T47D (cell line): ENCODE data around the gene A3GALT2.

ENCODE experiments used
- DNase-seq, 2 experiments: peaks; one replicate each; pipeline versions ENCODE4 v3.0.0 to v3.0.0-alpha.2; 2011 to 2012; ENCODE audit warnings: low read depth in 1 of 2, low spot score in 1 of 2
- JUND ChIP-seq: IDR thresholded peaks from 2 replicates; pipeline ENCODE4 v1.6.1; 2012; ENCODE audit warnings: low read depth
- in situ Hi-C: cut with HindIII; loops from 2 replicates; pipeline ENCODE4 v1.10.0; 2016; ENCODE audit warnings: low sequenced_read_pairs, low pct_unique_long_range_greater_than_20kb

The A3GALT2 gene

GRCh38 chr1:33347650-33347992 lies 26.7 kb upstream of the A3GALT2 start:
- in situ Hi-C loops = no loop called here
- TF ChIP-seq JUND = no peak
- no peak for DNase-seq

GRCh38 chr1:33346927-33347649 lies 26.2 kb upstream of the A3GALT2 start:
- no peak for TF ChIP-seq JUND

GRCh38 chr1:33346533-33346926 lies 25.6 kb upstream of the A3GALT2 start:
- DNase-seq = no peak
- in situ Hi-C loops = no loop called here
- no peak for TF ChIP-seq JUND

More at GRCh38 chr1:33346927-33347649, 26.2 kb upstream of the A3GALT2 start:
- in situ Hi-C loops = no loop called here
- no peak for DNase-seq

GRCh38 chr1:33344896-33345560 lies 24.1 kb upstream of the A3GALT2 start:
- in situ Hi-C loops = no loop called here
- no peak for DNase-seq
- TF ChIP-seq JUND = no peak

- in situ Hi-C loops = no loop called here
- DNase-seq = no peak
- TF ChIP-seq JUND = no peak
These were observed 22.6 kb upstream of the A3GALT2 start for GRCh38 chr1:33343539-33343938.

- in situ Hi-C loops = no loop called here
- TF ChIP-seq JUND = no peak
These were observed 21.3 kb upstream of the A3GALT2 start for GRCh38 chr1:33342041-33342723.

GRCh38 chr1:33341190-33341589 lies 20.3 kb upstream of the A3GALT2 start:
- TF ChIP-seq JUND = no peak
- DNase-seq = no peak
- in situ Hi-C loops = no loop called here

More at GRCh38 chr1:33342041-33342723, 21.3 kb upstream of the A3GALT2 start:
- DNase-seq = peak; percentile 32 to 76

GRCh38 chr1:33339413-33339812 lies 18.5 kb upstream of the A3GALT2 start:
- TF ChIP-seq JUND = no peak
- in situ Hi-C loops = no loop called here
- peak in 1 of 2 experiments; percentile 20 for DNase-seq

- in situ Hi-C loops = no loop called here
- no peak for TF ChIP-seq JUND
- peak in 1 of 2 experiments; percentile 49 for DNase-seq
These were observed 17.7 kb upstream of the A3GALT2 start for GRCh38 chr1:33338440-33339211.

GRCh38 chr1:33338048-33338439 lies 17.1 kb upstream of the A3GALT2 start:
- in situ Hi-C loops = no loop called here
- no peak for TF ChIP-seq JUND
- no peak for DNase-seq

- DNase-seq = no peak
- no peak for TF ChIP-seq JUND
- in situ Hi-C loops = no loop called here
These were observed 16.5 kb upstream of the A3GALT2 start for GRCh38 chr1:33337441-33337840.

GRCh38 chr1:33336580-33336979 lies 15.7 kb upstream of the A3GALT2 start:
- no peak for TF ChIP-seq JUND
- in situ Hi-C loops = no loop called here
- DNase-seq = no peak
